Activated naive CD8-positive, alpha-beta T cell treated with anti-CD3 and anti-CD28 coated beads, Interleukin-2, amount 50 U/mL, for 24 hours (primary cell): ENCODE measurements around the gene TEX48.
A peak's percentile ranks its signal among the peaks of the same experiment; 100 is the strongest.

Source experiments
- ATAC-seq: fragments of 150-1000 bp; cut with Tn5 transposase; one replicate; pipeline ENCODE4 v1.10.0; 2021
- DNase-seq: peaks from one replicate; pipeline ENCODE4 v3.0.0; 2021
- H3K27ac Mint-ChIP-seq: one replicate; pipeline ENCODE4 v1.8.0; 2021; ENCODE audit warnings: mild to moderate bottlenecking, mixed read lengths
- H3K27me3 Mint-ChIP-seq: one replicate; pipeline ENCODE4 v1.8.0; 2021; ENCODE audit warnings: mixed read lengths
- H3K36me3 Mint-ChIP-seq: one replicate; pipeline ENCODE4 v1.8.0; 2021; ENCODE audit warnings: low read depth, mixed read lengths
- H3K4me1 Mint-ChIP-seq: one replicate; pipeline ENCODE4 v1.8.0; 2021; ENCODE audit warnings: mixed read lengths
- H3K4me3 Mint-ChIP-seq: one replicate; pipeline ENCODE4 v1.8.0; 2021; ENCODE audit warnings: mild to moderate bottlenecking, moderate library complexity, mixed read lengths
- H3K9me3 Mint-ChIP-seq: one replicate; pipeline ENCODE4 v1.8.0; 2021; ENCODE audit warnings: mixed read lengths

The TEX48 gene

GRCh38 chr9:114706711-114707110 is 24.7 kb upstream of the TEX48 start:
- Mint-ChIP-seq H3K36me3 (no peaks in the 10 kb centered on the region), H3K4me1 (peaks cover 44% of the 10 kb centered on the region), H3K27me3 (peaks cover 9% of the 10 kb centered on the region), H3K4me3 (no peak overlapping the region), H3K27ac (peak overlapping the region; percentile 61), H3K9me3 (no peaks in the 10 kb centered on the region)
- DNase-seq (no peak), ATAC-seq (peak; percentile 62)

GRCh38 chr9:114701988-114702387 is 20.0 kb upstream of the TEX48 start:
- H3K36me3 Mint-ChIP-seq, result peaks cover 8% of the 10 kb centered on the region
- peak overlapping the region; percentile 33 for H3K27ac Mint-ChIP-seq
- peaks cover 5% of the 10 kb centered on the region for H3K9me3 Mint-ChIP-seq
- H3K4me3 Mint-ChIP-seq, result no peak overlapping the region
- no peak for DNase-seq
- no peak for ATAC-seq
- peaks cover 56% of the 10 kb centered on the region for H3K4me1 Mint-ChIP-seq
- H3K27me3 Mint-ChIP-seq, result no peaks in the 10 kb centered on the region

- Mint-ChIP-seq H3K9me3 (peaks cover 5% of the 10 kb centered on the region), H3K36me3 (peaks cover 8% of the 10 kb centered on the region), H3K27ac (peak overlapping the region; percentile 99), H3K27me3 (no peaks in the 10 kb centered on the region), H3K4me3 (peak overlapping the region; percentile 67), H3K4me1 (peaks cover 86% of the 10 kb centered on the region)
- ATAC-seq (peak; percentile 64), DNase-seq (no peak)
These were observed 16.0 kb upstream of the TEX48 start for GRCh38 chr9:114697951-114698351.

- H3K9me3 Mint-ChIP-seq, result peaks cover 5% of the 10 kb centered on the region
- ATAC-seq, result peak; percentile 64
- H3K36me3 Mint-ChIP-seq, result peaks cover 8% of the 10 kb centered on the region
- no peaks in the 10 kb centered on the region for H3K27me3 Mint-ChIP-seq
- H3K4me1 Mint-ChIP-seq, result peaks cover 94% of the 10 kb centered on the region
- DNase-seq, result peak; percentile 73
- peak overlapping the region; percentile 67 for H3K4me3 Mint-ChIP-seq
- H3K27ac Mint-ChIP-seq, result peak overlapping the region; percentile 99
These were observed 15.0 kb upstream of the TEX48 start for GRCh38 chr9:114696814-114697544.

- Mint-ChIP-seq H3K27me3 (peaks cover under 1% of the 10 kb centered on the region), H3K4me1 (peaks cover 95% of the 10 kb centered on the region), H3K4me3 (peak overlapping the region; percentile 19), H3K36me3 (peaks cover 8% of the 10 kb centered on the region), H3K27ac (peak overlapping the region; percentile 99), H3K9me3 (peaks cover 5% of the 10 kb centered on the region)
- ATAC-seq (no peak), DNase-seq (no peak)
These were observed 14.0 kb upstream of the TEX48 start for GRCh38 chr9:114695948-114696347.

GRCh38 chr9:114694719-114695269 is 12.8 kb upstream of the TEX48 start:
- Mint-ChIP-seq H3K4me3 (peak overlapping the region; percentile 13), H3K4me1 (peaks cover 98% of the 10 kb centered on the region), H3K27ac (peak overlapping the region; percentile 62), H3K27me3 (peaks cover 3% of the 10 kb centered on the region), H3K36me3 (peaks cover 6% of the 10 kb centered on the region), H3K9me3 (peaks cover 2% of the 10 kb centered on the region)
- DNase-seq (no peak), ATAC-seq (peak; percentile 4)

GRCh38 chr9:114694146-114694545 is 12.2 kb upstream of the TEX48 start:
- Mint-ChIP-seq H3K36me3 (peaks cover 2% of the 10 kb centered on the region), H3K4me3 (no peak overlapping the region), H3K27ac (peak overlapping the region; percentile 62), H3K27me3 (peaks cover 3% of the 10 kb centered on the region), H3K4me1 (peaks cover 98% of the 10 kb centered on the region), H3K9me3 (no peaks in the 10 kb centered on the region)
- ATAC-seq, result no peak
- no peak for DNase-seq

GRCh38 chr9:114693248-114693855 is 11.4 kb upstream of the TEX48 start:
- H3K9me3 Mint-ChIP-seq, result no peaks in the 10 kb centered on the region
- H3K4me1 Mint-ChIP-seq, result peaks cover 98% of the 10 kb centered on the region
- peak overlapping the region; percentile 100 for H3K27ac Mint-ChIP-seq
- DNase-seq (no peak), ATAC-seq (no peak)
- peaks cover 3% of the 10 kb centered on the region for H3K27me3 Mint-ChIP-seq
- no peak overlapping the region for H3K4me3 Mint-ChIP-seq
- peaks cover 7% of the 10 kb centered on the region for H3K36me3 Mint-ChIP-seq

GRCh38 chr9:114691956-114692295 is 9.9 kb upstream of the TEX48 start:
- DNase-seq (no peak), ATAC-seq (no peak)
- Mint-ChIP-seq H3K4me3 (peak overlapping the region; percentile 66), H3K27me3 (peaks cover 3% of the 10 kb centered on the region), H3K9me3 (peaks cover 4% of the 10 kb centered on the region), H3K27ac (peak overlapping the region; percentile 100), H3K36me3 (peaks cover 12% of the 10 kb centered on the region), H3K4me1 (peaks cover 98% of the 10 kb centered on the region)

GRCh38 chr9:114691046-114691955 is 9.3 kb upstream of the TEX48 start:
- ATAC-seq (peak; percentile 86), DNase-seq (peak; percentile 57)
- peaks cover 14% of the 10 kb centered on the region for H3K36me3 Mint-ChIP-seq
- H3K9me3 Mint-ChIP-seq, result peaks cover 4% of the 10 kb centered on the region
- peaks cover 3% of the 10 kb centered on the region for H3K27me3 Mint-ChIP-seq
- H3K4me1 Mint-ChIP-seq, result peaks cover 98% of the 10 kb centered on the region
- peak overlapping the region; percentile 100 for H3K27ac Mint-ChIP-seq
- H3K4me3 Mint-ChIP-seq, result peak overlapping the region; percentile 66

- H3K27ac Mint-ChIP-seq, result peak overlapping the region; percentile 100
- peaks cover 9% of the 10 kb centered on the region for H3K9me3 Mint-ChIP-seq
- H3K27me3 Mint-ChIP-seq, result peaks cover 3% of the 10 kb centered on the region
- ATAC-seq, result no peak
- peaks cover 97% of the 10 kb centered on the region for H3K4me1 Mint-ChIP-seq
- peaks cover 20% of the 10 kb centered on the region for H3K36me3 Mint-ChIP-seq
- peak overlapping the region; percentile 66 for H3K4me3 Mint-ChIP-seq
- DNase-seq, result no peak
These were observed 8.3 kb upstream of the TEX48 start for GRCh38 chr9:114690308-114690707.

- Mint-ChIP-seq H3K4me1 (peaks cover 92% of the 10 kb centered on the region), H3K36me3 (peaks cover 20% of the 10 kb centered on the region), H3K4me3 (peak overlapping the region; percentile 46), H3K9me3 (peaks cover 9% of the 10 kb centered on the region), H3K27me3 (peaks cover 3% of the 10 kb centered on the region), H3K27ac (peak overlapping the region; percentile 100)
- ATAC-seq (no peak), DNase-seq (no peak)
These were observed 7.8 kb upstream of the TEX48 start for GRCh38 chr9:114689813-114690212.

- Mint-ChIP-seq H3K27me3 (peaks cover 3% of the 10 kb centered on the region), H3K9me3 (peaks cover 9% of the 10 kb centered on the region), H3K4me3 (no peak overlapping the region), H3K27ac (peak overlapping the region; percentile 100), H3K36me3 (peaks cover 24% of the 10 kb centered on the region), H3K4me1 (peaks cover 91% of the 10 kb centered on the region)
- DNase-seq (no peak), ATAC-seq (no peak)
These were observed 7.1 kb upstream of the TEX48 start for GRCh38 chr9:114688909-114689610.

GRCh38 chr9:114688379-114688778 is 6.4 kb upstream of the TEX48 start:
- ATAC-seq (no peak), DNase-seq (no peak)
- Mint-ChIP-seq H3K9me3 (peaks cover 9% of the 10 kb centered on the region), H3K27me3 (peaks cover 3% of the 10 kb centered on the region), H3K36me3 (peaks cover 24% of the 10 kb centered on the region), H3K27ac (peak overlapping the region; percentile 100), H3K4me3 (no peak overlapping the region), H3K4me1 (peaks cover 88% of the 10 kb centered on the region)
